NCI-H2029 (cell line): Measurements from ENCODE around the gene IMMT.

Experiments
- DNase-seq: peaks from one replicate; lab custom pipeline; 2025; lab: John Stamatoyannopoulos, UW

IMMT gene

GRCh38 chr2:86140969-86141392 is 54.3 kb downstream of the IMMT start:
- no peak for DNase-seq

GRCh38 chr2:86139981-86140380 is 55.3 kb downstream of the IMMT start:
- DNase-seq, result no peak

DNA sequence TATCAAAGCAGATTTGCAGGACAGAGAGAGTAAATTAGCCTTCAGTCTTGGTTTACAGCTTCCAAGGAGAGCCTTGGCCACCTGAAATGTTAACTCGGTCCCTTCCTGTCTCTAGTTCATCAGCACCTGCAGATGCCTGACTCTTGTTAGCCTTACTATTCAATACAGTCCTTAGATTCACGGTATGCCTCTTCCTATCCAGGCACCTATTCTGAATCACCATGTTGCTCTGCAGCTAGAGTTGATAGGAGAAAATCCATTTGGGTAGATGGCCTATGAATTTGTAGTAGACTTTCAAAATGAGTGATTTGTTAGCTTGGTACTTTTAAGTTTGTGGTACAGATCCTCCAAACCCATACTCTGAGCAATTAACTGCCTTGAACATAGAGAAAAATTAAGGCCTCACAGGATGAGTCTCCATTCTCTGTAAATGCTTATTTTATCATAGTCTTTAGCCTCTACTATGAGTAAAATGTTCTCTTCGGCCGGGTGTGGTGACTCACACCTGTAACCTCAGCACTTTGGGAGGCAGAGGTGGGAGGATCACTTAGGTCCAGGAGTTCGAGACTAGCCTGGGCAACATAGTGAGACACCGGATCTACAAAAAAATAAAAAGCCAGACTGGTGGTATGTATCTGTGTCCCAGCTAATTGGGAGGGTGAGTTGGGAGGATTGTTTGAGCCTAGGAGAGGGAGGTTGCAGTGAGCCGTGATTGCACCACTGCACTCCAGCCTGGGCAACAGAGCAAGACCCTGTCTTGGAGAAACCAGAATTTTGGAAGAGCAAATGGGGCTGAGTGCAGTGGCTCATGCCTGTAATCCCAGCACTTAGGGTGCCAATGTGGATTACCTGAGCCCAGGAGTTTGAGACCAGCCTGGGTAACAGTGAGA is 56.3 kb downstream of the IMMT start:
- DNase-seq, result no peak

DNA sequence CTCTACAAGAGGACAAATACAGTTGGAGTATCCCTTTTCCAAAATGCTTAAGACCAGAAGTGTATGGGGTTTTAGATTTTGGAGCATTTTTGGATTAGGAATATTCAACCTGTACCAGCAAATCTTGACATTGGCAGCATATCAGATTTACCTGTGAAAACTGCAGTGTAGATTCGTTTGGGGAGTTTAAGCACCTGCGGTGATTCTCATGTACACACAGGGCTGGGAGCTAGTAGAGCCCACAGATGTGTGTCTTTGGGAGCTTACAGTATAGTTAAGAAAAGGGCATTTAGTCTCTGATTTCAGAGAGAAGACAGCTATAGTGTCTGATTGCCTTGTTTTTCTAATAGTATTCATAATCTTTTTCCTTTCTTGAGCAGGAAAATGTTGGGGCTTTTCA is 59.1 kb downstream of the IMMT start:
- DNase-seq, result no peak

GRCh38 chr2:86135653-86136052 is 59.6 kb downstream of the IMMT start:
- DNase-seq, result no peak

- DNase-seq, result no peak
Measured at GRCh38 chr2:86134709-86135108, 60.6 kb downstream of the IMMT start.

DNA sequence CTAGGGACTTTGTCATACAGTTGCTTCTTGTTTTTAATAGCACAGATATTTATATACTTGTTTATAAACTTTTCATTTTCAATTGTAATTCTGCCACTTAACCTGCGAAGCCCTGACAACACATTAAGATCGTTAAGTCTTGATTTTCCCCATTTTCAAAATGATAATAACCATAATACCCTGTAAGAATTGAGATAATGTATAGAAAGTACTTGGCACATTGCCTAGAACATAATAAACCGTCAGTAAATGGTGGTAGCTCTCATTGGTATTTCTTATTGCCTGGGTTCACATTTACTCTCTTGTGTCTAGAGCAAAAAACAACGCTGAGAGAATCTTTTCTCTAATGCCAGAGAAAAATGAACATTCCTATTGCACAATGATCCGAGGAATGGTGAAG is 70.6 kb downstream of the IMMT start:
- no peak for DNase-seq

- no peak for DNase-seq
Measured at GRCh38 chr2:86123328-86123925, 71.8 kb downstream of the IMMT start.

GRCh38 chr2:86118130-86118529 is 77.1 kb downstream of the IMMT start:
- no peak for DNase-seq

- no peak for DNase-seq
Measured at GRCh38 chr2:86107031-86107430, 88.2 kb downstream of the IMMT start.

GRCh38 chr2:86105969-86106945 is 89.0 kb downstream of the IMMT start, which contains the start of gene PTCD3:
Gene PTCD3 (plus strand): TSS chr2:86106235. CDS start chr2:86106248, 13 bp downstream.
- DNase-seq, result peak; percentile 95

DNA sequence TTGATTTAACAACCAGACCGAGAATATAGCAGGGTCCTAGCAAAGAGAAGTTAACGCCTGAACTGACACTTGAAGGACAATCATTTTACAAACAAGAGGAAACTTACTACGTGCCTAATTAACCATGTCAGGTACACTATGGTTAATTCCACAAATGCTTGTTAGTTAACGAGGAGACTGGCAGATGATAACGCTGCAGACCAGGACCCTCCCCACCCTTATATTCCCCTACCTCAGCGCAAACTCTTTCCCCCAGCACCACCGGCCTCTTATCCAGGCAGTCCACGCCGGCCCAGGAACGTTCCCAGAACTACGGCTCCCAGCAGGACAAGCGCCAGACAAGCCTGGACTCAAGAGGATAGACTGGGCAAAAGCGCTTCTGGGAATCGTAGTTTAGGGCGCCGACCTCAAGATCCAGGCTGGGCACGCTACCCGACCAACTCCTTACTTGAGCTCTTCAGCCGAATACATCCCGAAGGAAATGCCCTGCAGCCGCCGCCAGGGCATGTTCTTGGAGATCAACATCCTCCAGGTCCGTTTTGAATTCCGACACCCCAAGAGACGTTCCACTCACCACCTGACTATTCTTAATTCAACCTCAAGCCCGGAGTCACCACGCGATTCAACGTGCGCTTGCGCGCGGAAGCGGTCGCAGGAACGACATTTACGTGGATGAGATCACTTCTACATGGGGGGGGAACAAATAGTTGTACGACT is 89.9 kb downstream of the IMMT start, which contains the start of gene POLR1A:
Gene POLR1A, minus strand, starts transcription at position 635 of the 717 bp plus-strand sequence. Its CDS starts 110 bp downstream, at position 525.
- peak; percentile 88 for DNase-seq

GRCh38 chr2:86102157-86102556 is 93.1 kb downstream of the IMMT start:
- DNase-seq, result no peak

- no peak for DNase-seq
Measured at GRCh38 chr2:86097913-86098312, 97.3 kb downstream of the IMMT start.

- no peak for DNase-seq
Measured at GRCh38 chr2:86097114-86097896, 98.0 kb downstream of the IMMT start.

DNA sequence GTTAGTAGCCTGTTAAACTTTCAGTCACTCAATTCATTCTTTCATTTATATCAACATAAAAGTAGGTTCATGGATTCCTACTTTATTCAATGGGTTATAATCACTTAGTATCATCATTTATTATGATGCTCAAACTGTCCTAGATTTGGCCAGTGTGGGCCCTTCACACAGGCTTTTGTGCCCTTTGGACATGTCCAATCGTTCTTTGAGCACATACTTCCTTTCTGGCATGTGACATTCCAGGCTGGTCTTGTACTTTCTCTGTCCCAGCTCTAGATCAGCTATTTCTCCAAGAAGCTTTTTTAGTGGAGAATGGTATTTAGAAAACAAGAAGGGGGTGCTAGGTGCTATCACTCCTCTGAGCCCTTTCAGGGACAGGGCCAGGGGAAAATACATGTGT is 101.0 kb downstream of the IMMT start:
- no peak for DNase-seq
